NAMALWA (cell line): ENCODE results near the gene CARMIL3.

Experiments used
- DNase-seq: peaks from one replicate; pipeline ENCODE4 v3.0.0-alpha.2; 2015; ENCODE audit warnings: low spot score

CARMIL3 gene

DNA sequence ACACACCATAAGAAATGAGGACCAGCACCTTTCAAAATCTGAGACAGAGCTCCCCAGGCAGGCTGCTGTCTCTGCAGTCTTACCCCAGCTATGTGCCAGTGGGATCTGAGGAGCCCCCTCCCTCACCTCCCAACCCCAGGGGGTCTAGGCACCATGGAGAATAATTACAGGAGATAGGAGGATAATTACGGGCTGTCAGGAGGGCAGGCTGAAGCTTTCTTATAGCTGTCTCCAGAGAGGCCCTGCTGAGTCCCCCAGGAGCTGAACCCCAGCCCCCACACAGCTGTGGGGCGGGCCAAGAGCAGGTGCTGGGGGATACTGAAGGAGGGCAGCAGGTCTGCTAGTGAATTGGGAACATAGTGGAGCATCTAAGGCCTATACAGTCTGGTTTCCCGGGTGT lies 26.3 kb downstream of the CARMIL3 start:
- DNase-seq: no peak

DNA sequence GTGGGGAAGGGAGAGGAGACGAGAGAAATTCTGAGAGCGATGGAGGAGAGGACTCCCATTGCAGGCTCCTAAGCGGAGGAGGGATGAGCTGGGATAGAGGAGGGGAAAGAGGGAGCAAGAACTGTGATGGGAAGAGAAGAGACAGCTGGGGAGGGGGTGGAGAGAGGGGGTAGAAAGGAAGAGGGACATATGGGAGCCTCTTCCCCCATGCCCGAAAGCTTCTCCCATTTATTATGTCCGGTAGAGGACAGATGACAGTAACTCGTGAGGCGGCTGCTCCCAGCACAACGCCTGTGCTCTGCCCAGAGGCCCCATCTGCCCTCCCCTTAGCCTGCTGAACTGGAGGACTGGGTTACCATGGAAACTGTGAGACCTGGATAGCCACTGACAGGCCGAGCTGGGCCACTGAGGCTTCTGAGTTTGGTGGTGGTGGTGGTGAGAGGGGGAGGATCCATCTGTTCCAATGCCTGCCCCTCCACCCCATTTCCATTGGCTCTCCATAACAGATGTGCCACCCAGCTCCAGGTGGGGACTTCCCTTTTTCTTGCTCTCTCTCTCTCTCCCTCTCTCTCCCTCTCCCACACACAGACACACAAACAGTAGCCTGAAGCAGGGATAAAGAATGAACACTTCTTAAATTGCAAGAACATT lies 27.8 kb downstream of the CARMIL3 start:
- DNase-seq: peak; percentile 36

DNA sequence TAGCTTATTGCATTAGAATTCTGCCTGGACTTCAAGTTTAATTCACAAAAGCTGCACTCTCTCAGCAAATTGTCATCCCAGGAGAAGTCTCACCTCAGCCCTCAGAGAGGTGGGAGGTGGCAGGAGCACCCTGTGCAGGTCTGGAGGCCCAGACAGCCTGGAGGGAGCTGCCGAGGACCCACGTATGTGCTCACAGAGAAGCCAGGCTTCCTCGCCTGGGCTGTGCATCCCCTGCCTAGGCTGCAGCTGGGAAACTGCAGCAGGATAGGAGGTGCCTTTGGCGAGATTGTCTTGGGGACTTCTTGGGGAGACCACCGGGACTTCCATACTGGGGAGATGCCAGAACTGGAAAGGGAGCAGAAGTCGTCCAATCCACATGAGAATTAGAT lies 28.3 kb downstream of the CARMIL3 start:
- no peak for DNase-seq

DNA sequence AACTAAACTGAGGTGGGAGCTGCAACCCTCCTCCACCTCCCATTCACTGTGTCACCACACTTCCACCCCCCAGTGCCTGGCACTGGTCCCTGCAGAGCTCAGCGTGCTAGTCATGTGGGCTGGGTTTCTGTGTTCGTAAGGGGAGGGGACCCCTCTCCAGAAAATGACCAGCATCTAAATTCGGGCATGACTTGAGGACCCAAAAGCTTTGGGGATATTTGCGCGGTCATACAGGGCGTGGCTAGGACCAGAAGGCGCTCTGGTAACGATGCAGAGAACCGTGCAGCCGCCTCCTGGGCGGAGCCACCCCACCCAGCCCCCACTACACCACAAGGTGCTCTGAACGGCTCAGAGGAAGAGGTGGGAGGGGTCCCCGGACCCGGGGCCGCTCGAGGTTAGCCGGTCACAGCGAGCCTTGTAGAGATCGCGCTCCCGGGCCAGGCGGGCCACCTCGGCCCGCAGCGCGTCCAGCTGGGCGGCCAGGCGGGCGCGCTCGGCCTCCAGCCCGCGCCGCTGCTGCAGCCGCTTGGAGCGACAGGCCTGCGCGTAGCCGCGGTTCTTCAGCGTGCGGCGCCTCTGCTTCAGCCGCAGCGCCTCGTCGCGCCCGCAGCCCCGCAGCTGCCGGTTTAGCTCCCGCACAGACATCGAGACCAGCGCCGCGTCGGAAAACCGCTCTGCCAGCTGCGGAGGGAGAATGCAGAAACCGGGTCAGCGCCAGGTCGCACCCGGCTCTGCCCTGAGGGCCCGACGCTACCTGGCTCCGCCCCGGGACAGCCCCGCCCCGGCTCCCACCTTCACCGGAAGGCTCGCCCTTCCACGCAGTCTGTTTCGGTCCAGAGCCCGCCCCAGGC lies 29.3 kb downstream of the CARMIL3 start:
- DNase-seq: peak; percentile 85

DNA sequence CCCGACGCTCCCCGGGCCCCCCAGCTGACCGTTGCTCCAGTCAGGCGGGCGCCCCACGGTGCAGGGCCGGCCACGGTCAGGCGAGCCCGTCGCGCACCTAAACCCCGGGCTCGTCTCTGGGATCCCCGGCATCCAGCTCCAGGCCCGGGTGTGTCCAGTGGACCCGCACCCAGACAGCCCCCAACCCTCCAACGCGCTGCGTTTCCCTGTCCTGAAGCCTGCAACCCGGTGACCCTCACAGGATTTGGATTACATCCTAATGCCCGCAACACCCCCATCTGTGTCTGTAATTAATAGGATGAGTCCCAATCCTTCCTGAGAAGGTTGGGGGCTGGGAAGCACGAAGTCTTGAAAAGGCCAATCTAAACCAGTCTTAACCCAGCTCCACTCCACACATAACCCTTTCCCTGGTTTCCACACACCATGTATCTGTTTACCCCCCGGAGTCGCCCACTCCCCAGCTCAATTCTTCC lies 30.0 kb downstream of the CARMIL3 start:
- no peak for DNase-seq

DNA sequence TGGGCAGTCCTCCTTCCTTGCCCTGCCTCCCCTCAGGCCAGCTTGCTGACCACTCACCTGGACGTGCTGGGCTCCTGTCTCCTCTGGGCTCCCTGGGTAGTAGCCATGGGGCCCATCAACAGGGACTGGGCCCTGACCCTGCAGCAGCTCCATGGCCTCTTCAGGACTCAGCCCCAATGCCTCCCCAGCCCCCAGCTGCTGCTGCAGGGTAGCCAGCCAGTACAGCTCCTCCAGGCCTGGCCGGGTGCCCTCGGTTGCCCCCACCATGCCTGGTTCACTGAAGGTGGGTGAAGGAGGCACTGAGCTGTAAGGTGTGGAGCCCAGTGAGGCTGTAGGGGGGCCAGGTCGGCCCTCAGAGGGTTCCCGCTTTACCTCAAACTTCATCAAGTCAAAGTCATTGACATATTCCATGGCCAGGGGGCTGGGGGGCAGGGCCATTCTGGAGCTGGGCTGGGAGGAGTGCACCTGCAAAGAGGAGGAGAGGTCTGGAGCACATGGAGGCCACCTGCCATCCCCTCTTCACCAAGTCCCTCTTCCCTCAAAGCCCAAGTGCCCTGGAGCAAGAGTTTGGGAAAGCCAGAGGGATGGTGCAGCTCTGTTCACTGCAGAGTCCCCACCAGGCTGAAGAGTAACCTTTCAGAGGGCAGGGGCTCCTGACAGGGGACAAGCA lies 30.7 kb downstream of the CARMIL3 start:
- no peak for DNase-seq

DNA sequence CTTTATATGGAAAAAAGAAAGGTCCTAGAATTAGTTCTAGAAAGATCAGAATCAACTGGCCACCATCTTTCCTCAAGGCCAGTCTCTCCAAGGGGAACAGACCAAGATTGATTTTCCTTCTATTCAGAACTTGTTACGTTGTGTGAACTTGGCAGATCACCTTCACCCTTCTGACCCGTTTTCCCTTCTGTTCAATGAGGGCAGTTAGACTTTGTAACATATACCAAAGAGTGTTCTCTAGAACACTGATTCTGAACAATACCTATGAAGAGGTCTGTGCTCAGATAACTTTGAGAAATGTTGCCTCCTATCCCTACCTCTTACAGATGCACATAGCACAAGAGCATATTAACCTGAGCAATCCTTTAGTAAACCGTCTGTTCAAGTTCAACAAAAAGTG lies 31.7 kb downstream of the CARMIL3 start:
- DNase-seq: no peak

DNA sequence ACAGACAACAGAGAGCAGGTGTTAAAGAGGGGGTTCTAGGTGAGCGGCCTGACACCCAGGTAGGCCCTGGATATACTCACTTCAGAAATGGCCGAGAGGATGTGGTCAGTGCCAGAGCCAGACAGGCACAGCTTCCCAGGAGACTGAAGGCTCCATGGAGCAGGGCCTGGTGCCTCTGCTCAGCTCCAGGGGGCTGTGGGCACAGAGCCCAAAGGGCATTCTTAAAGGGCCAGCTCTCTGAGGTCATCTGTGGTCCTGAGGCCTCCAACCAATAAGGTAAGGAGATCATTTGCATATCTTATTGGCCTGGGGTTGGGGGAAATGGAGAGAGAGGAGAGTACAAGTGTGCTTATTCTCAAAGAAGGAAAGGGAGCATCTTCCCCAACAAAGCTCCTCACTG lies 32.6 kb downstream of the CARMIL3 start:
- no peak for DNase-seq

DNA sequence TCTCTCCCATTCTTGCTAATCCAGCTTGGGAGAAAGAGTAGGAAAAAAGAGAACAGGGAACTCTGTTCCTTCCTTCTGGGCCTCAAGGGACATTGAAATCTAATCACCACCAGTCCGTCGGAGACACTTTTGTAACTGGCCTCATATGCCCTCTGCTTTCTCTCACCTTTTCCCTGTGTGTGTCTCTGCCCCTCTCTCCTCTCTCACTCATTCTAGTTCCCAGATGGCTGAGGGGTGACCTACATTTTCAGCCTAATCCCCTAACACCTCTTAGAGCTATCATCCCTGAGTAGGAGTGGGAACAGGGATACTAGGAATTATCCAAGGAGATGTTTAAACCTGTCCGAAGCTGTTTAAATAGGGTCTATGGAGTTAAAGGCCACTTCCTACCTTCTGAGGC lies 33.4 kb downstream of the CARMIL3 start:
- DNase-seq: no peak

DNA sequence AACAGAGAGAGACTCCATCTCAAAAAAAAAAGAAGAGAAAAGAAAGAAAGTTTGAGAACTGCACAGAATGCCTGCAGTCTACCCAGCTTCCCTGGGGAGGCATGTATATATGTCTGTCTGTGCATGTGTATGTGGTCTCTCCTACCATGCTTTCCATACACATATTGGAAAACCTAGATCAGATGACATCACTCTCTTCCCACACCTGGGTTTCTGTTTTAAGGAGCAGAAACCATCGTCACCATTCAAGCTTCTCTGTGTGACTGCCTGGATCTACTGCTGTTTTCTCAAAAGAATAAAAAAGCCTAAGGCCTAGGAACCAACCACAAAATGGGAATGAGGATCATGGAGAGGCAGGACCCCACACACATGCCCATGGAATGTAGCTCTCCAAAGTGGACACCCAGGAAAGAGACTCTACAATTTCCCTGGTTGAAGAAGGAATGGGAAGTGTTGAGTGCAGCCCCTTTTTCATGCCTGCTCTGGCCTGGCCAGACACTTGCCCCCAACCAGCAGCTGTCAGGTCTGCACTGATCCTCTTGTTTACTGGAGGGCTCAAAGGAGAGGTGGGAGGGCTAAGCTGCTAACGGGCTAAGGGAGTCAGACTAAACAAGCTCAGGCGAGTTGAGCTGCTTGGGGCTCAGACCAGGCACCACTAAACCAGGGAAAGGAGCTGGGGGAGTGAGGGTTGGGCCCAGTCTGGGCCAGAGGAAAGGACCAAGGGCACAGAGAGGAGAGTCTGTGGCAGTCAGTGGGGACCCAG lies 34.6 kb downstream of the CARMIL3 start:
- DNase-seq: no peak

DNA sequence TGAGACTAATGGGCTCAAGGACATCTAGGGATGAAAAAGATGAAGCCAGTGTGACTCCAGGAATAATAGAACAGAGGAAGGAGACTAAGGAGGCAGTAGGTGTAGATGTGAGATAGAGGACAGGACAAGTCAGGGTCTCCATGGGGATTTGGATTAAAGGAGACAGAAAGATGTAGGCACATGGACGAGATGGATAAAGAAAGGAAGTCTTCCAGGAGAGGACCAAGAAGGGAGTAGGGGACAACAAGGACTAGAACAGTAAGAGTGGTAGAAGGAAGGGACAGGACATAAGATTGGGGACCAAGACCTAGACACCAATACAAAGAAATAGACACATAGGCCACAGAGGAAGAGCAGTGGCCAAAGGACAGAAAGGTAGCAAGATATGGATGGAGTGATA lies 35.2 kb downstream of the CARMIL3 start:
- no peak for DNase-seq

DNA sequence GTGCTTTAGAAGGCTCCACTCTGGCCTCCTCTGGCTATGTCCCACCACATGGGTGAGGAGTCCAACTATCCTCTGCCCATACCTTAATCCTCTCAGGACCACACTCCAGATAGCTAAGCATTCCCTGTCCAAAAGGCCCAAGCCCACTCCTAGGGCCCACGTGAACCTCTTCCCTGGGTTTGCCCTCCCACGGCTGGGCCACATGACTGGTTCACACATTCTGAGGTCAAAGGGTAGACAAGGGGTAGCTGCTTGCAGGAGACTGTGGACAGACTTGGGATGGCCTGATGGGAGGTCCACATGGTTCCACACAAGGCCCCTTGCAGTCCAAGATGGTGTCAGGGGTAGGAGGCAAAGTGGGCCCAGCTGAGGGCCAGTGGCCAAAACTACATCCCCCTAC lies 36.3 kb downstream of the CARMIL3 start:
- no peak for DNase-seq

DNA sequence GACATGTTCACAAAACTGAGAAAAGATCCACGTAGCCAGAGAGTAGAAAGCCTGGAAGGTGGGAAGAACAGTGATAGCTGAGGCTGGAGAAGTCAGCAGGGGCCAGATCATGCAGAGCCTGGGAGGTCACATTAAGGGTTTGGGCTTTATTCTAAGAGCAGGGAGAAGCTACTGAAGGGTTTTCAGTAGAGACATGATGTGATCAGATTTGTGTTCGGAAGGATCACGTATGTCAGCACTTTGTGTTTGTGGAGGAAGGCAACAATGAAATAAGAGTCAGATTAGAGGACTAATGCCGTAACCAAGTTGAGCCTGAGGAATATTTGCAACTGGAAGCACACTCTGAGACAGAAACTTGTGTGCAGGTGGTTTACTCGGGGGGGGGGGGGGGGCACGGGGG lies 38.1 kb downstream of the CARMIL3 start:
- DNase-seq: no peak

DNA sequence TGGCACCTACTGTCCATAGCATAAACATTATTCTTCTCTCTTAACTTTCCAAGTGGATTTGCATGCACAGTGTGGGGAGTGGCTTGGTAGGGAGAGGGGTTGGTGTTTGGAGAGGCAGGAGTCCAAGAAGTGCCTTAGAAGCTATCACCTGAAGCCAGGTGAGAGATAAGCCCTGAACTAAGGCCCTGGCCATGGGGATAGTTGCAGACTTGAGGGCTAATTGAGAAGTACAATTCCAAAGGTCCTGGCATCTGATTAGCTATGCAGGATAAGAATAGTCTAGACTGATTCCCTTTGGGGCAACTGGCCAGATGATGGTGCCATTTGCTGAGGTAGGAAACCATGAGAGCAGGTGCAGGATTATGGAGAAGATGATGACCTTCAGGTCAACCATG lies 40.3 kb downstream of the CARMIL3 start:
- DNase-seq: no peak

DNA sequence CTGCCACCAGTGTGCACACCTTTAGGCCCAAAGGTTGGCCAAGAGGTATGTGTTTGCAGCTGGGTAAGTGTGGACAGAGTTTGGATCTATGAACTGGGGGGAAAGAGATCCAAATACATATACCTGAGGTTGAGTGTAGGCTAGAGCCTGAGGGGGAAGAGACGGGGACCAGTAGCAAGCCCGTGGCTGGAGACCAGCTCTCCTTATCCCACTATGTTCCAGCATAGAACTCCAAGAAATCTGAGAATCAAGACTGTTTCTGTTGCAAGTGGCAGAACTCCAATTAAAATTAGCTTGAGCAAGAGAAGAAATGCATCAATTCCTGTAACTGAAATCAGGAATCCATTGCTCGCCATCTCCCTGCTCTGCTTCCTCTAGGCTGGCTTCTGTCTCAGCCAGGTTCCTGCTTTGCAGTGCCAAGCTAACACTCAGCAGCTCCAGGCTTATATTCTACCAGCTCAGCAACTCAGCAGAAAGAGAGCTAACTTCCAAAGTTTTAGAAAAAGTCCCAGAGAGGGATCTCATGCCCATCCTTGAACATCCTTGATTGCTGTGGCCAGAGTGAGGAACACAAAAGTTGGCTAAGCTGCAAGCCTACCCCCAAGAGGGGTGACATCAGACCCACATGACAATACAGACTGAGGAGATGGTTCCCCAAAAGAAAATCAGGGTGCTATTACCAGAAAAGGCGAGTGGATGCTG lies 40.8 kb downstream of the CARMIL3 start:
- peak; percentile 25 for DNase-seq

DNA sequence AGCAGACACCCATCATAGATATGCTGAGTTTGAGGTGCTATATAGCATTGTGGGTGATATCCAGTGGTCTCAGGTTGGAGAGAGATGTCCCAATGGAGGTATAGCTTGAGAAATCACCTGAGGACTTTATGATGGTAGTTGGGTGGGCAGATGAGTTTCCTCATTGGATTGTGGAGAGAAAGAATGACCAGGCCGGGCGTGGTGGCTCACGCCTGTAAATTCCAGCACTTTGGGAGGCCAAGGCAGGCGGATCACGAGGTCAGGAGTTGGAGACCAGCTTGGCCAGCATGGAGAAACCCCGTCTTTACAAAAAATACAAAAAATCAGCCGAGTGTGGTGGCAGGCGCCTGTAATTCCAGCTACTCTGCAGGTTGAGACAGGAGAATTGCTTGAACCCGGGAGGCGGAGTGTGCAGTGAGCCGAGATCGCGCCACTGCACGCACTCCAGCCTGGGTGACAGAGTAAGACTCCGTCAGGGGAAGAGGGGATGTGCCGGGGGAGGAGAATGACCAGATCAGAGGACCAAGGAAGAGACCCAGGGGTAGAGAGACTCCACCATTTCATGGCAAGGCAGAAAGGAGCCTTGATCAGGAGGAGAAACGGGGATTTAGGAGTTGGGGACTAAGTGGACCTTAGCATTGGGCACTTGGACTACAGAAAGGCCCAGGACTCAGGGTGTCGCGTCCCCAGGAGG lies 41.5 kb downstream of the CARMIL3 start:
- no peak for DNase-seq

DNA sequence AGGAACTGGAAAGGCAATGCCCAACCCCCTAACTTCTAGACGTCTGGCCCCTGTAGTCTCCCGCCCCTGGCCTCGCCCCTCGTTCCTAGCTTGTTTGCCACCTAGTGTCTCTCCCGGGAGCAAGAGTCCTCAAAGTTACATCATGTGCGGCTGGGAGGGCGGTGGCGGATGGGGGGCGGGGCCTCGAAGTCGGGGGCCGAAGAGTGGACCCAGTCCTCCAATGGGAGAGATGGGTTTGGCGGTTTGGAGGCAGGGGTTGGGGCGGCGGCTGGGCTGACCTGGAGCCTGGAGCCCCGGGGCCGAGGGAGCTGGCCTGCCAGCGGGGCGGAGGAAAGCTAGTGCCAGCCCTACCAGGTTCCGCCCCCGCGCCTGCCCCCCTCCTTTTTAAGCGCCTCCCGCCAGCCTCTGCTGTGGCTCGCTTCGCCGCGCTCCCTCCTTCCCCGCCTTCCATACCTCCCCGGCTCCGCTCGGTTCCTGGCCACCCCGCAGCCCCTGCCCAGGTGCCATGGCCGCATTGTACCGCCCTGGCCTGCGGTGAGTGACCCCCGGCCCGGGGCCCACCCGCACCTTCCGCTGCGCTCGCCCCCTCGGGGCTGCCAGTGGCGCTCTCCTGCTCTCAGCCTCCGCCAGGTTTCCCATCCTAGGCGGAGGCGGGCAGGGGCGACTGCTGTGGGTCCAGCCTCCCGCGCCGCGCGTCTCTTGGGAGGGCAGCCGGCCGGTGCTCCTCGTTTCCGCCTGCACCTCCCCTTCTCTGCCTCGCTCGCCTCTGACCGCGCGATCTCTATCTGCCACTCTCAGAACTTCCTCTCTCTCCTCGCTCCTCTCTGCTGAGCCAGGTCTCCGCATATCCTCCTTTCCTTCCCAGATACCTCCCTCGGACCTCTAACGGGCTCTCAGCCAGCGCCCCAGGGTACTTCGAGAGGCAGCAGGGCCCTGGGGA lies 42.4 kb downstream of the CARMIL3 start, which contains the start of gene PCK2:
TSS of gene PCK2 (plus strand) at position 411 of the 940 bp plus-strand sequence. CDS start at position 506, 95 bp downstream.
- DNase-seq: peak; percentile 91

DNA sequence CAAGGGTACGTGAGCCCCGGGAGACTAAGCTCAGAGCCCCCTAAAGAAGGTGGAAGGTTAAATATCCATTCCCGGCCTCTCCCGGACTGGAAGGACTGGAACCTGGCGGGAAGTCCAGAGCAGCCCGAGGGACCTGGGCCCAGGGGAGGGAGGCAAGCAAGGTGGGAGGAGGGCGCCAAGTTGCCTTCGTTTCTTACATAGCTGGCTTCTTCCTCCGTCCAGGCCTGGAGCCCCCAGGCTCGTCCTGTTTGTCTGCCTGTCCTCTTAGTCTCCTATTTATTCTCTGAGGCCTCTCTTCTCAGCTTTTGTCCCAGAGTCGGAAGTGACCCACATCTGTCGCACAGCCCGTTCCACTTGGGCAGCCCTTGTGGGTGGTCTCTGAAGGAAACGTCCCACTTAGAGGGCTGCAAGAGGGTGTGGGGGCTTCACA lies 43.0 kb downstream of the CARMIL3 start:
- no peak for DNase-seq

DNA sequence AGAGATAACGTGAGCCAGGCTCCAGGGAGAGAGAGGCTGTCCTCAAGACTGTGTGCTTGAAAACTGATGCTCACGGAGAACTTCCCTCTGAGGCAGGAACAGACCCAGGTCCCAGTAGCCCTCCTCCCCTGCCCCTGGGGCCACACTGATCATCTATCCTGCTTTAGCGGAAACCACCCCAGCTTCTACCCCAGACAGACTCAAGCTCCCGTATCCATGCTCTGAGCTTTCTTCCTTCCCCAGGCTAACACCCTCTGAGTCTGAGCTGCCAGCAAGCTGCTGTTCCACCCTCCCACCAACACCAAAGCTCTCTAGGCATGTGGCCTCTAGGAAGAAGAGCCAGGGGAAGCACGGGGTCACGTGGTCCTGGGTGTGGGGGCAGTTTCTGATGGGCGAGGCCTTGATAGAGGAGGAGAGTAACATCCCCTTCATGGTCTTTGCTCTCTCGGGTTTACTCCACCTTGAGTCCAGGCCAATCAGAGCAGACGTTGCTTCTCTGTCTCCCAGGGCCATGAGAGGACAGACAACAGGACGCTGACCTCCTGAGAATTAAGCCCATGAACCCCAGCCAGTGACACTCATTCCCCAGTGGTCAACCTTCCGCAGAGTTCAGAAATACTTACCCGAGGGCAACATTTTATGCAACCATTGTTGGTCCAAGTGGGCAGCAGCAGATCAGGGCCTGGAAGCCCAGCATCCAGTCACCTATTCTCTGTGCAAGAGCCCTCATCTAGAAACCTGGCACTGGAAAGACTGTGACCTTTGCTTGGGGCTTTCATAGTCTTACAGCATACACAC lies 43.7 kb downstream of the CARMIL3 start:
- DNase-seq: peak; percentile 79
